GM23248 (cell line): Measurements from ENCODE around the gene HSP90AB1.

ENCODE experiments used
- EZH2 ChIP-seq: fragments of 200-600 bp; sonication (generic); IDR thresholded peaks from 2 replicates; pipeline ENCODE4 v1.6.1; 2018; ENCODE audit warnings: antibody characterized with exemption, mild to moderate bottlenecking; ENCODE audit not compliant: insufficient read depth, poor library complexity, severe bottlenecking
- EZH2phosphoT487 ChIP-seq: fragments of 200-600 bp; sonication (generic); IDR thresholded peaks from 2 replicates; pipeline ENCODE4 v1.6.1; 2018; ENCODE audit warnings: antibody characterized with exemption, moderate library complexity, mild to moderate bottlenecking, low read depth; ENCODE audit not compliant: insufficient read depth

DNA sequence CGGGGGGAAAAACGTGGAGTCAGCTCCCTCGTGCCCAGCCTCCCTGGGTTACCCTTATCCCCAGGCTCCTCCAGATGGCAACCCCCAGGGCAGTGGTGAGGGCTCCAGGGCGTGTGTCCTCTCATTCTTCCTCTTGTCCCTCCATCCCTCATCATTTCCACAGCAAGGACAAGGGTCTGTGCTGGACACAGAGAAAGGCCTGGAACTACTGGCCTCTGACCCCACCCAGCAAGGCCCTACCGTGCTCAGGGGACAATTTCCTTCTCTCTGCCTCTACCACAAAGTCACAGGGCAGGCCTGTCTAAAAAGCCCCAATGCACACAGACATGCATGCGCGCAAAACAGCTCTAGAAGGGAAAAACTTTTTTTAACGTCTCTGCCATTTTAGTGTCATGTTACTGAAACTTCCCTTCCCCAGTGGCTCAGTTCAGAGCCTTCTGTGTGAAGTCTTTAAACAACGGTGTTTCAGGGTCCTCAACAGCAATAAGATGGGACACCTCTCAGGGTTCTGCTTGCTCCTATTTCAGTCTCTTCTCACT lies 11.5 kb downstream of the HSP90AB1 start:
- TF ChIP-seq EZH2phosphoT487 (no peak), EZH2 (no peak)
